Endothelial cell of umbilical vein (primary cell): ENCODE measurements around the gene PCDH9. TPM values are rescaled to one million over a fixed set of nuclear protein-coding genes. Genes with fewer than 3 reads are reported as not detected.

Source experiments
- BruUV-seq: library from RNA; stranded (reverse); fragments of 400-500 nt; replicated peaks from 2 replicates; lab custom pipeline; 2021; lab: Mats Ljungman, UMichigan
- CTCF ChIA-PET: fragments of 300-600, 350-600 bp; sonication (Branson Sonifier 250); formaldehyde crosslinking; loops from one replicate; lab custom pipeline; 2021; ENCODE audit warnings: antibody characterized with exemption, inconsistent platforms; lab: Charles Lee
- POLR2A ChIA-PET: fragments of 300-600, 350-600 bp; sonication (Branson Sonifier 250); formaldehyde crosslinking; loops from one replicate; lab custom pipeline; 2021; ENCODE audit warnings: antibody characterized with exemption, inconsistent platforms; lab: Charles Lee
- DNase-seq: peaks from one replicate; pipeline ENCODE4 v3.0.0-alpha.2; 2011; ENCODE audit warnings: low read depth, low spot score
- FAIRE-seq: peaks from 2 replicates; lab custom pipeline; 2011; peaks lifted over from hg19 to GRCh38; lab: Jason Lieb, UNC
- H2AFZ ChIP-seq: 2 replicates; pipeline ENCODE4 v1.6.0; 2012; ENCODE audit warnings: low read depth, low read length, control low read depth, inconsistent platforms
- H3K27ac ChIP-seq: 2 replicates; pipeline ENCODE4 v1.5.1; 2011; ENCODE audit warnings: low read depth, mild to moderate bottlenecking, control low read depth, low read length, moderate library complexity; ENCODE audit not compliant: insufficient read depth
- H3K27me3 ChIP-seq, 2 experiments: 2 replicates each; pipeline versions ENCODE4 v1.6.0 to v1.6.1; 2011; ENCODE audit warnings: low read length in 2 of 2, mixed read lengths in 1 of 2; ENCODE audit not compliant: control insufficient read depth in 2 of 2, insufficient read depth in 2 of 2
- H3K36me3 ChIP-seq, 2 experiments: 2 replicates in 1 of 2; 3 replicates in 1 of 2; pipeline ENCODE4 v1.5.1; 2011; ENCODE audit warnings: low read length in 2 of 2, mild to moderate bottlenecking in 1 of 2, moderate library complexity in 1 of 2; ENCODE audit not compliant: control insufficient read depth in 2 of 2, insufficient read depth in 2 of 2; ENCODE audit errors: extremely low read depth in 1 of 2
- H3K4me1 ChIP-seq: 3 replicates; pipeline ENCODE4 v1.5.1; 2011; ENCODE audit warnings: mild to moderate bottlenecking, low read length; ENCODE audit not compliant: control insufficient read depth, insufficient read depth; ENCODE audit errors: extremely low read depth
- H3K4me2 ChIP-seq: 2 replicates; pipeline ENCODE4 v1.6.1; 2011; ENCODE audit warnings: low read length, control low read depth, mixed read lengths; ENCODE audit not compliant: insufficient read depth
- H3K4me3 ChIP-seq, 3 experiments: fragments of 200-600 bp in 1 of 3; sonication (generic), shearing (Covaris generic) in 1 of 3; replicated peaks in 1 of 3; 2 replicates each; pipeline ENCODE4 v1.5.1; 2011 to 2016; ENCODE audit warnings: control low read depth in 3 of 3, low read length in 3 of 3, mild to moderate bottlenecking in 2 of 3, inconsistent platforms in 1 of 3, low read depth in 1 of 3, moderate library complexity in 1 of 3; ENCODE audit not compliant: insufficient read depth in 1 of 3
- H3K79me2 ChIP-seq: 2 replicates; pipeline ENCODE4 v1.6.0; 2012; ENCODE audit warnings: low read length, inconsistent platforms; ENCODE audit not compliant: control insufficient read depth, insufficient read depth
- H3K9ac ChIP-seq: replicated peaks from 2 replicates; pipeline ENCODE3; 2011; ENCODE audit warnings: low read length, control low read depth; ENCODE audit not compliant: insufficient read depth; ENCODE audit errors: extremely low read depth
- H3K9me1 ChIP-seq: replicated peaks from 3 replicates; pipeline ENCODE4 v1.6.0; 2011; ENCODE audit warnings: mild to moderate bottlenecking, low read length; ENCODE audit not compliant: control insufficient read depth, insufficient read depth; ENCODE audit errors: extremely low read depth
- H3K9me3 ChIP-seq: replicated peaks from 2 replicates; pipeline ENCODE4 v1.5.1; 2012; ENCODE audit warnings: low read length, inconsistent platforms; ENCODE audit not compliant: control insufficient read depth, insufficient read depth
- H4K20me1 ChIP-seq: replicated peaks from 2 replicates; pipeline ENCODE3; 2011; ENCODE audit warnings: mild to moderate bottlenecking, low read length; ENCODE audit not compliant: control insufficient read depth, insufficient read depth; ENCODE audit errors: extremely low read depth
- CTCF ChIP-seq, 2 donors: IDR thresholded peaks; 1 replicate in 1 of 2; 2 replicates in 1 of 2; pipeline ENCODE4 v1.5.1; 2011; ENCODE audit warnings: low read length in 2 of 2, mild to moderate bottlenecking in 2 of 2, moderate library complexity in 2 of 2, control low read depth in 1 of 2, inconsistent platforms in 1 of 2, low read depth in 1 of 2; ENCODE audit not compliant: insufficient read depth in 1 of 2; ENCODE audit errors: extremely low read depth in 1 of 2
- EZH2 ChIP-seq: IDR thresholded peaks from 2 replicates; pipeline ENCODE4 v1.6.1; 2012; ENCODE audit warnings: borderline replicate concordance, low read depth, mild to moderate bottlenecking, moderate library complexity, low read length, inconsistent platforms; ENCODE audit not compliant: severe bottlenecking
- FOS ChIP-seq: IDR thresholded peaks from 2 replicates; pipeline ENCODE4 v1.6.1; 2011; ENCODE audit warnings: mild to moderate bottlenecking, low read length, moderate library complexity, borderline replicate concordance; ENCODE audit not compliant: insufficient read depth
- GATA2 ChIP-seq: IDR thresholded peaks from 2 replicates; pipeline ENCODE4 v1.7.0; 2011; ENCODE audit warnings: low read depth, mild to moderate bottlenecking, moderate library complexity, mixed read lengths, low read length; ENCODE audit not compliant: insufficient read length, insufficient read depth
- JUN ChIP-seq: IDR thresholded peaks from 2 replicates; pipeline ENCODE4 v1.6.1; 2011; ENCODE audit warnings: borderline replicate concordance, low read depth; ENCODE audit not compliant: insufficient read length, insufficient read depth
- MYC ChIP-seq: IDR thresholded peaks from one replicate; pipeline ENCODE4 v1.6.1; 2011; ENCODE audit warnings: mild to moderate bottlenecking, low read depth, low read length
- POLR2A ChIP-seq: IDR thresholded peaks from 2 replicates; pipeline ENCODE4 v1.6.1; 2012; ENCODE audit warnings: low read depth, mild to moderate bottlenecking, control low read depth, low read length
- POLR2AphosphoS5 ChIP-seq: IDR thresholded peaks from 2 replicates; pipeline ENCODE4 v1.6.1; 2012; ENCODE audit warnings: low read depth, mild to moderate bottlenecking, control low read depth, low read length, moderate library complexity; ENCODE audit not compliant: insufficient read depth
- dilution Hi-C: fragments of 300-500 bp; cut with MboI; formaldehyde crosslinking; loops from one replicate; pipeline ENCODE4 v1.15.0; 2019; ENCODE audit warnings: low sequenced_read_pairs; ENCODE audit not compliant: extremely low pct_ligation_motif_present
- intact Hi-C: fragments of 100-400 bp; cut with micrococcal nuclease; formaldehyde crosslinking; loops from one replicate; pipeline ENCODE4 v1.10.0; 2022
- polyA plus RNA-seq, 4 experiments: library from polyadenylated mRNA; depleted of rRNA in 3 of 4; stranded (reverse) in 3 of 4; unstranded in 1 of 4; fragments of >200 nt; gene quantifications; 2 replicates each; pipeline versions ENCODE4 v1.2.1 to v1.2.3, GENCODE V29; 2011 to 2012; ENCODE audit warnings: missing spikeins in 1 of 4
- total RNA-seq: library from RNA; stranded (reverse); gene quantifications from 2 replicates; pipeline ENCODE4 v1.2.3, GENCODE V29; 2021
- TF ChIP-seq, protein P1 (sequence below): IDR thresholded peaks from 2 replicates; pipeline ENCODE4 v1.6.1; 2011; ENCODE audit not compliant: insufficient read depth, insufficient read length

PCDH9 gene
- total and polyA plus RNA-seq, 2 donors (not counting 3 experiments of a cell fraction or from before 2014, with no cell fraction given) = 1.1 to 5.2 TPM

DNA sequence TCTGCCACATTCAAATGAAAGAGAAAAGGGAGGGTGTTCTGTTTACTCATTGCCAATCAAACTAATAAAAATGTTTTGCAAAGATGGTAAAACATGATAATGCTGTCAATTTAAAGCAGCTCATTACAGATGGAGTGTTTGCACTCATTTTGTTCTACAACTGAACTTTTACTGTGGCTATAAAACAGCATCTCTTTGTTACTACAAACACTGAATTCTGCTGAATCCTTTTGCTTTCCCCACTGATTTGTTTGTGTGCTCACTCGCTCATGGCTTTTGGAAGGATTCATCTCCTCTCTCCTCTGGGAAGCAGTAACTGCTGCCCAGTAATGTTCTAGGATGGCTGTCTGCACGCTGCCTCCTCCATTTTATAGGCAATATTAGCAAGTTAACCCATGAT, 434.5 kb downstream of the PCDH9 start:
- Histone ChIP-seq H4K20me1 (no peaks in the 10 kb centered on the region), H3K27me3 (peaks cover 0 to 2% of the 10 kb centered on the region in 2 experiments), H2AFZ (no peak overlapping the region), H3K4me1 (no peaks in the 10 kb centered on the region), H3K4me3 (no peak overlapping the region), H3K9ac (no peak overlapping the region), H3K27ac (no peak overlapping the region), H3K36me3 (no peaks in the 10 kb centered on the region), H3K4me2 (no peak overlapping the region), H3K9me3 (no peaks in the 10 kb centered on the region), H3K9me1 (no peaks in the 10 kb centered on the region), H3K79me2 (no peaks in the 10 kb centered on the region)
- intact Hi-C loops = no loop called here
- no peak for TF ChIP-seq GATA2
- no peak for TF ChIP-seq EZH2
- no peak for TF ChIP-seq CTCF (IDR thresholded peaks at IDR 0.05; ENCODE audit: extremely low read depth in 1 of 2, insufficient read depth in 1 of 2, low read depth in 1 of 2, low read length in 2 of 2)
- dilution Hi-C loops = no loop called here
- FAIRE-seq = no peak
- ChIA-PET POLR2A (no interaction called here), CTCF (interaction anchor here (0.9 to 1.5 kb wide), 3 partner anchors 11 to 198 kb away, joined by 3 to 5 read pairs (median 3); no protein-coding TSS in a partner anchor)
- no peak for DNase-seq
- BruUV-seq = no TSS peak

DNA sequence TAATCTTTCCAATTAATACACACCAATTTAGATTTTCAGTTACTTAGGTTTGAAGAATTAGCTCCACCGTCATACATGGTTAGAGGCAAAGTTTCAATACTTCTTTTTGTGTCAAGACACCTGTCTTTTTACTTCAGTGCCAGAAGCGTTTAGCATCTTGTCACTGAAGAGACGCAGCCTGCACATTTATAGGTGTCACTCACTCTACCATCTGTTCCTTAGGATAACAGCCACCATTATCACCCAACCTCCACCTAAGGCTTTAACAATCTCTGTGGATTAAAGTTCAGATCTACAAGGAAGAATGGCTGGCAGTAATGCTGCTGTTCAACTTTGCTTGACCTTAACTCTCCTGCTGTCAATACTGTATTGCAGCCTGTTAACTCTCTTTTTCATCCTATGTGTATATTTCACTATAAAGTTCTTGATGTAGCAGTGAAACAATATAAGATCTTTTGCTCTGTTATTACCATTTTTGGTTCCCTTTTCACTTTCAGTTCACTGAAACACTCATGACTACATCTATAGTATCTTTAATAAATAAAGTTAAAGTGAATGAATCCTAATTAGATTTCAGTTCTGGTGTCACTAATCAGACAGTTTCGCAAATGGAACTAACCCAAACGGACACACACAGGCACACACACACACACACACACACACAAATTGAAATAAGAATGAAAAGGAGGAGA, 435.6 kb downstream of the PCDH9 start:
- no peaks in the 10 kb centered on the region for H3K4me1 ChIP-seq
- no peaks in the 10 kb centered on the region for H3K9me1 ChIP-seq
- no peaks in the 10 kb centered on the region for H3K79me2 ChIP-seq
- no peak overlapping the region for H3K27ac ChIP-seq
- intact Hi-C loops (no loop called here), dilution Hi-C loops (no loop called here)
- H3K9me3 ChIP-seq = no peaks in the 10 kb centered on the region
- H4K20me1 ChIP-seq = no peaks in the 10 kb centered on the region
- no peak overlapping the region for H3K4me2 ChIP-seq
- H2AFZ ChIP-seq = no peak overlapping the region
- no peak overlapping the region for H3K9ac ChIP-seq
- peaks cover 0 to 2% of the 10 kb centered on the region in 2 experiments for H3K27me3 ChIP-seq
- FAIRE-seq = no peak
- no peaks in the 10 kb centered on the region for H3K36me3 ChIP-seq
- DNase-seq = no peak
- ChIA-PET POLR2A (no interaction called here), CTCF (interaction anchor here (1.2 kb wide), 1 partner anchor 27 kb away, joined by 3 read pairs; no protein-coding TSS in a partner anchor)
- TF ChIP-seq CTCF (IDR thresholded peaks at IDR 0.05; ENCODE audit: extremely low read depth in 1 of 2, insufficient read depth in 1 of 2, low read depth in 1 of 2, low read length in 2 of 2) (no peak), FOS (no peak), JUN (no peak), GATA2 (no peak), POLR2A (no peak), MYC (no peak), EZH2 (no peak), POLR2AphosphoS5 (no peak)
- TF ChIP-seq, protein P1, sequence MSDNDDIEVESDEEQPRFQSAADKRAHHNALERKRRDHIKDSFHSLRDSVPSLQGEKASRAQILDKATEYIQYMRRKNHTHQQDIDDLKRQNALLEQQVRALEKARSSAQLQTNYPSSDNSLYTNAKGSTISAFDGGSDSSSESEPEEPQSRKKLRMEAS = no peak
- no TSS peak for BruUV-seq
- no peak overlapping the region for H3K4me3 ChIP-seq
